Ascending aorta (tissue), 2 donors: ENCODE measurements around the gene UBAC2. TPM values are rescaled to one million over a fixed set of nuclear protein-coding genes. Genes with fewer than 3 reads are reported as not detected.
A peak's percentile ranks its signal among the peaks of the same experiment; 100 is the strongest.

Experiments used
- DNase-seq, 2 donors: peaks; one replicate each; pipeline ENCODE4 v3.0.0-alpha.2; 2019; ENCODE audit warnings: low spot score in 2 of 2
- H3K27ac ChIP-seq, 2 donors: fragments of 200-600 bp; sonication (generic); one replicate each; pipeline ENCODE4 v1.5.1; 2016 to 2017; ENCODE audit warnings: mild to moderate bottlenecking in 1 of 2
- H3K27me3 ChIP-seq: fragments of 200-600 bp; sonication (generic); one replicate; pipeline ENCODE4 v1.5.1; 2017
- H3K36me3 ChIP-seq, 2 donors: fragments of 200-600 bp; sonication (generic); one replicate each; pipeline ENCODE4 v1.5.1; 2016
- H3K4me1 ChIP-seq, 2 donors: fragments of 200-600 bp; sonication (generic); one replicate each; pipeline ENCODE4 v1.5.1; 2016 to 2017; ENCODE audit warnings: mild to moderate bottlenecking in 1 of 2
- H3K4me3 ChIP-seq, 2 donors: fragments of 200-600 bp; sonication (generic); one replicate each; pipeline ENCODE4 v1.5.1; 2016 to 2017; ENCODE audit warnings: mild to moderate bottlenecking in 1 of 2
- H3K9me3 ChIP-seq, 2 donors: fragments of 200-600 bp; sonication (generic); one replicate each; pipeline ENCODE4 v1.5.1; 2016
- intact Hi-C: fragments of 100-400 bp; cut with DNase I; formaldehyde crosslinking; loops from one replicate; pipeline ENCODE4 v1.15.1; 2023
- total RNA-seq: library from RNA; depleted of rRNA; stranded (reverse); fragments of >200 nt; gene quantifications from one replicate; pipeline ENCODE4 v1.1.0, GENCODE V29; 2016
- TF ChIP-seq, protein P1 (sequence below), 3 experiments: fragments of 200-600 bp in 2 of 3; fragments of 450-650 bp in 1 of 3; sonication (generic) in 2 of 3; IDR thresholded peaks; one replicate each; pipeline ENCODE4 v1.5.1; 2016 to 2019; ENCODE audit warnings: antibody characterized with exemption in 3 of 3, mild to moderate bottlenecking in 1 of 3, moderate library complexity in 1 of 3

UBAC2 gene
- total RNA-seq, 1 donor from 2014 or later = 67.8 TPM

DNA sequence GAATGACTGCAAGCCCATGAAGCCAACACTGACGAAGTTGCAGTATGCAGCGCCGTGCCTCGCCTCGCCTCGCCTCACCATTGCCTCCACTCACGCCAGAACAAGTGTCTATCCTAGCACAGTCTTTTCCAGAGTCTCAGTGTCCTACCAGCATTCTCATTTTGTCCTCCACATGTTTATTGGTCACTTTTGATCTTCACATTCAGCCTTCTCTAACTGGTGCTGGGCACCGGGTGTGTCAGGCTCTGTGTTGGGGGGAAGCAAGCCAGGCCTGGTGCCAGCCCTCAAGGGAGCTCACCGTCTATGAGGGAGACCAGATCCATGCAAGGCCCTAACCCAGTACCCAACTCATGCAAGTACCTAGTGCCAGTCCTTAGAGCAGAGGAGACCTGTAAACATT, 176.3 kb downstream of the UBAC2 start:
- TF ChIP-seq, protein P1, sequence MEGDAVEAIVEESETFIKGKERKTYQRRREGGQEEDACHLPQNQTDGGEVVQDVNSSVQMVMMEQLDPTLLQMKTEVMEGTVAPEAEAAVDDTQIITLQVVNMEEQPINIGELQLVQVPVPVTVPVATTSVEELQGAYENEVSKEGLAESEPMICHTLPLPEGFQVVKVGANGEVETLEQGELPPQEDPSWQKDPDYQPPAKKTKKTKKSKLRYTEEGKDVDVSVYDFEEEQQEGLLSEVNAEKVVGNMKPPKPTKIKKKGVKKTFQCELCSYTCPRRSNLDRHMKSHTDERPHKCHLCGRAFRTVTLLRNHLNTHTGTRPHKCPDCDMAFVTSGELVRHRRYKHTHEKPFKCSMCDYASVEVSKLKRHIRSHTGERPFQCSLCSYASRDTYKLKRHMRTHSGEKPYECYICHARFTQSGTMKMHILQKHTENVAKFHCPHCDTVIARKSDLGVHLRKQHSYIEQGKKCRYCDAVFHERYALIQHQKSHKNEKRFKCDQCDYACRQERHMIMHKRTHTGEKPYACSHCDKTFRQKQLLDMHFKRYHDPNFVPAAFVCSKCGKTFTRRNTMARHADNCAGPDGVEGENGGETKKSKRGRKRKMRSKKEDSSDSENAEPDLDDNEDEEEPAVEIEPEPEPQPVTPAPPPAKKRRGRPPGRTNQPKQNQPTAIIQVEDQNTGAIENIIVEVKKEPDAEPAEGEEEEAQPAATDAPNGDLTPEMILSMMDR (IDR thresholded peaks at IDR 0.05) = no peak
- Histone ChIP-seq H3K4me1 (no peaks in the 10 kb centered on the region), H3K9me3 (no peaks in the 10 kb centered on the region), H3K36me3 (peaks cover 0 to 26% of the 10 kb centered on the region in 2 donors), H3K4me3 (no peak overlapping the region), H3K27me3 (no peaks in the 10 kb centered on the region), H3K27ac (no peak overlapping the region)
- intact Hi-C loops = no loop called here
- DNase-seq = no peak

DNA sequence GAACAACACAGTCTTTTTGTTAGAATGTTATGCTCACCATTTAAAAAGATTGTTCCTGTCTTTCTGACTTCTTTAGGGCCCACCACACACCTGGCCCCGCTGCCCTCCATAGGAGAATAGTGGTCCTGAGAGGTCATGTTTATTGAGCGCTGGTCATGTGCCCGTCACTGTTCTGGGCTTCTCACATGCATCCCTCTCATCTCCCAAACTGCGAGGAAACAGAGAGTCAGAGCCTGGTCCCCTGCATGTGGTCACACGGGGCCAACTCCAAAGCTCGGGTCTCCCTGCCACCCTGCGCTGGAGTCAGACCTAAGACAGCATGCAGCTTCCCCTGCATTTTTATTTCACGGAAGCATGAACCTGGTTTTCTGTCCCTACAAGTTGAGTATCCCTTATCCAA, 177.0 kb downstream of the UBAC2 start:
- no peak overlapping the region for H3K4me3 ChIP-seq
- intact Hi-C loops = no loop called here
- TF ChIP-seq, protein P1 (IDR thresholded peaks at IDR 0.05) = no peak
- no peaks in the 10 kb centered on the region for H3K27me3 ChIP-seq
- H3K27ac ChIP-seq = no peak overlapping the region
- H3K36me3 ChIP-seq = peaks cover 0 to 21% of the 10 kb centered on the region in 2 donors
- H3K4me1 ChIP-seq = no peaks in the 10 kb centered on the region
- no peak for DNase-seq
- H3K9me3 ChIP-seq = no peaks in the 10 kb centered on the region

DNA sequence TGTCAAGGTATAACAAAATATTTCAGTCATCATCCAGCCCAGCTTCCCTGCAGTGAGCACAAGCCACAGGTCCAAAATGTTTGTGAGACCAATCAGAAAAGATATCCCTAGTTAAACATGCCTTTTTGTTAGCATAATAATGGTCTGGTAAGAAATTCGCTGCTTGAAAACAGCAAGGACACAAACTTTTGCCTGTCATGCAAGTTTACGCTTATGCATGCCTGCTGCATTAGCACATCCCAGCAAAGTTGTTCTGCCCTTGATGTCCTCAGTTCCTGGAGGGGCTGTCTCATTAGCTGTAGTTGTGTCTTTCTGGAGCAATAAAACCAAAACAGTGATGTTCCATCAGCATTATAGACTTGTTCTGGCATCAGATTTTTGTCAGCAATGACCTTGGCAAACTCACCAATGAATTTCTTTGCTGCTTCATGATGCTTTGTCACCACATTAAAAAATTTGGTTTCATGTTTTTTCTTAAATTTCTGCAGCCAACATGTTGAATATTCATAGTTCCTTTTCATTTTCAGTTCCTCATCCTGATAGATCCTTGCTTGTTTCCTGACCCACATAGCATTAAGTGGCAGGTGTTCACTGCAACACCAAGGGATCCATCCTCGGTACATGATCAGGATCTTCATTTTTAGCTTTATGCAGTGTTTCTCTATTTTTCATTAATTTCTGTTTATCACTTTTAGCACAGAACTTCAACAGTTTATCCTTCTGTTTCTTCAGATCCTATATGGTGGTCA, 178.5 kb downstream of the UBAC2 start:
- no peak for DNase-seq
- Histone ChIP-seq H3K36me3 (peaks cover 0 to 21% of the 10 kb centered on the region in 2 donors), H3K27me3 (no peaks in the 10 kb centered on the region), H3K4me1 (no peaks in the 10 kb centered on the region), H3K9me3 (no peaks in the 10 kb centered on the region), H3K4me3 (no peak overlapping the region), H3K27ac (no peak overlapping the region)
- TF ChIP-seq, protein P1 (IDR thresholded peaks at IDR 0.05) = no peak
- intact Hi-C loops = no loop called here

DNA sequence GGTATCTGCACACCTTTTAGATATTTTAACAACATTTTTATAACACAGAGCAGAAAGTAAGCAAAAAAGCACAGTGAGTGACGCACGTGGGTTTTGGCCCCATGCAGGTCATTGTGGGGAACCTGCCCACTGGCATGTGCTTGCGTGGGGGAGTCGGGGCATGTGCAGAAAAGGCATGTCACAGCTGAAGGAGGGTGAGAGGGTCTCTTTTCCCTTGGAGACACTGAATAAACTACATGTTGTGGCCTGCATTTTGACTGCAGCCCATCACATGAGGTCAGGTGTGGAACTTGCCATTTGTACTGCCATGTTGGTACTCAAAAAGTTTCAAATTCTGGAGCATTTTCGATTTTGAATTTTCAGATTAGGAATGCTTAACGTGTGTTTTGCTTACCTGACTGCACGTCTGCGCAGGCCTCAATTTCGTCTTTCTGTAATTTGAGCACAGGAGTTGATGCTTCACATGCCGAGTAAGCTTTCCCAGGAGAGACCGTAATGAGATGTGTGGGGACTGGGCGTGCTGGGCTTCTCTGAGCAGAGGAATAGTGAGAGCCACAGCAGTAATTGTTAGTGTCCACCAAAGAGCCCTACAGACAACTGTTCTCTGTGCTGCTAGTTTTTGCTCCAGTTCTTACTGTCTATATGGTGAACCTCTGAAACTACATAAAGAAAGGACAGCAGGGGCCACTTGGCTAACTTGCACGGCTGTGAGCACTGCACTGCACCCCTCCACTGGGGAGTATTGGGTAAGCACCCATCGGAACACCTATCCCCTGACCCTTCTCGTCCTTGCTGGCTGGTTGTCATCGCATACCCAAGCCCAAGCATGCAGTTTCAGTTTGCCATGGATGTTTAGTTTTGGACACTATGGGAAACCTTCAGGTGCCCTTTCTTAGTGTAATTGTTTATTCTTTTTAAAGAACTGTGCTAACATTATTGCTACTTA, 179.5 kb downstream of the UBAC2 start:
- Histone ChIP-seq H3K4me3 (no peak overlapping the region), H3K27me3 (no peaks in the 10 kb centered on the region), H3K9me3 (no peaks in the 10 kb centered on the region), H3K36me3 (peaks cover 0 to 23% of the 10 kb centered on the region in 2 donors), H3K27ac (no peak overlapping the region), H3K4me1 (no peaks in the 10 kb centered on the region)
- intact Hi-C loops = no loop called here
- DNase-seq = no peak
- TF ChIP-seq, protein P1 (IDR thresholded peaks at IDR 0.05) = no peak

DNA sequence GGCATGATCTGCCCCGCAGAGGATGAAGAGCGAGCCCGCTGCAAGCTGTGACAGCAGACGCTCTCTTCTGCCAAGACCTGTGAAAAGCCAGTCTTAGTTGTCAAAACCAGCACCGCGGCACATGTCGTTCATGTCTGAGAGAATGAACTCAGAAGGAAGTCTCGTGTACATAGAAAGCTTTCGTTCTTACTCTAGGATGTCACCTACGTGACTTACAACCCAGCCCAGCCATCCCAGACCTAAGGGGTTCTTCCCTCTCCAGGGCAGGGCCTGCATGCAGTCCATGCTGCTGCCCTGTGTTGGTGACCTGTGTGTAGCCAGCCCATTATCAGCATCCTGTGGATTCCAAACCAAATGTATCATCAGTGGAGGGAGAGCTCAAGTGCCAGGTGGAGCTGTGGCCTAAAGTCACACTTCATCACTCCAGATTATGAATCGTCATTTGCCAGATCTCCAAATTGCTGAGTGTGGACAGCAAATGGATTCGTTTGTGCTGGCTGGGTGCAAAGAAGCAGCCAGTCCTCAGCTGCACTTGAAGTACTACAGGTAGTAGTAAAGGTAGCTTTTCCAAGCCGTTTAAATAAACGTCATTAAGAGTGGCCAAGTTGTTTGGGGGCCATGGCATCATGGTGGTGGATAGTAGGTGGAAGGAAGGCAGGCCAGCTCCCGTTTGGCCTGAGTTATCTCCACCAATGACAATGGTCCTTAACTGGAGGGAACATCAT, 180.4 kb downstream of the UBAC2 start:
- Histone ChIP-seq H3K27me3 (no peaks in the 10 kb centered on the region), H3K36me3 (peaks cover 0 to 32% of the 10 kb centered on the region in 2 donors), H3K27ac (no peak overlapping the region), H3K9me3 (no peaks in the 10 kb centered on the region), H3K4me1 (no peaks in the 10 kb centered on the region), H3K4me3 (no peak overlapping the region)
- TF ChIP-seq, protein P1 (IDR thresholded peaks at IDR 0.05) = no peak
- intact Hi-C loops = no loop called here
- DNase-seq = peak in 1 of 2 donors; percentile 24
